ENCODE results near the gene RNASE2.
"Not testable (repeated sequence)": the region's sequence is repeated elsewhere in the genome, so short reads cannot be mapped to it uniquely, and the experiment has no call there.

RNASE2 gene

GRCh38 chr14:20982646-20983369 is 27.5 kb downstream of the RNASE2 start:
- DNase-seq: no peak

GRCh38 chr14:20985650-20986049 is 30.4 kb downstream of the RNASE2 start:
- DNase-seq: not testable (repeated sequence)

- peak; percentile 95 for DNase-seq
Measured at GRCh38 chr14:20986811-20987210, 31.5 kb downstream of the RNASE2 start.

- no peak for DNase-seq
Measured at GRCh38 chr14:20988717-20989470, 33.6 kb downstream of the RNASE2 start.

GRCh38 chr14:20989471-20989786 is 34.1 kb downstream of the RNASE2 start:
- no peak for DNase-seq

GRCh38 chr14:20989787-20990600 is 34.7 kb downstream of the RNASE2 start, which contains the start of gene METTL17:
TSS of gene METTL17 (plus strand) at chr14:20989980. CDS start at chr14:20990003, 23 bp downstream.
- peak; percentile 98 for DNase-seq

- DNase-seq: no peak
Measured at GRCh38 chr14:20996521-20996920, 41.2 kb downstream of the RNASE2 start.

GRCh38 chr14:20997115-20997514 is 41.8 kb downstream of the RNASE2 start:
- no peak for DNase-seq

- DNase-seq: no peak
Measured at GRCh38 chr14:20997564-20997963, 42.3 kb downstream of the RNASE2 start.

GRCh38 chr14:20998139-20998538 is 42.9 kb downstream of the RNASE2 start:
- DNase-seq: no peak

GRCh38 chr14:20998674-20999366 is 43.5 kb downstream of the RNASE2 start, which contains the start of gene SLC39A2:
TSS of gene SLC39A2 (plus strand) at chr14:20999293. CDS start at chr14:20999447, 154 bp downstream.
- DNase-seq: peak; percentile 78

- DNase-seq: no peak
Measured at GRCh38 chr14:20999591-20999990, 44.3 kb downstream of the RNASE2 start.

GRCh38 chr14:21001218-21001617 is 45.9 kb downstream of the RNASE2 start:
- DNase-seq: no peak

- DNase-seq: no peak
Measured at GRCh38 chr14:21003788-21004346, 48.6 kb downstream of the RNASE2 start.
